Activated CD8-positive, alpha-beta T cell treated with anti-CD3 and anti-CD28 coated beads, Interleukin-2, amount 10 ng/mL, durations not matched to agents 7 days and 5 days (primary cell): ENCODE measurements around the gene ZIC5. TPM values are rescaled to one million over a fixed set of nuclear protein-coding genes. Genes with fewer than 3 reads are reported as not detected.

Experiments
- ATAC-seq: fragments of 150-1000 bp; cut with Tn5 transposase; one replicate; pipeline ENCODE4 v1.10.0; 2021; ENCODE audit warnings: moderate library complexity
- CTCF ChIA-PET: fragments of 350-600 bp; sonication (Branson Sonifier 250); formaldehyde crosslinking; loops from one replicate; lab custom pipeline; 2021; ENCODE audit warnings: antibody characterized with exemption; lab: Charles Lee
- POLR2A ChIA-PET: fragments of 350-600 bp; sonication (Branson Sonifier 250); formaldehyde crosslinking; loops from one replicate; lab custom pipeline; 2021; ENCODE audit warnings: antibody characterized with exemption; lab: Charles Lee
- DNase-seq: peaks from one replicate; pipeline ENCODE4 v3.0.0-alpha.2; 2020
- H3K27ac Mint-ChIP-seq: one replicate; pipeline ENCODE4 v1.8.0; 2021; ENCODE audit warnings: mild to moderate bottlenecking, mixed read lengths
- H3K27me3 Mint-ChIP-seq: one replicate; pipeline ENCODE4 v1.8.0; 2021; ENCODE audit warnings: low read depth, mixed read lengths
- H3K36me3 Mint-ChIP-seq: one replicate; pipeline ENCODE4 v1.8.0; 2021; ENCODE audit warnings: low read depth, mixed read lengths
- H3K4me1 Mint-ChIP-seq: one replicate; pipeline ENCODE4 v1.8.0; 2021; ENCODE audit warnings: low read depth, mixed read lengths
- H3K4me3 Mint-ChIP-seq: one replicate; pipeline ENCODE4 v1.8.0; 2021; ENCODE audit warnings: mild to moderate bottlenecking, mixed read lengths
- H3K9me3 Mint-ChIP-seq: one replicate; pipeline ENCODE4 v1.8.0; 2022; ENCODE audit warnings: mixed read lengths; ENCODE audit not compliant: insufficient read depth
- total RNA-seq, 2 experiments: library from RNA; stranded (reverse); gene quantifications; one replicate each; pipeline ENCODE4 v1.2.3, GENCODE V29; 2021

The ZIC5 gene
- total RNA-seq, 2 experiments from 2014 or later = not detected

DNA sequence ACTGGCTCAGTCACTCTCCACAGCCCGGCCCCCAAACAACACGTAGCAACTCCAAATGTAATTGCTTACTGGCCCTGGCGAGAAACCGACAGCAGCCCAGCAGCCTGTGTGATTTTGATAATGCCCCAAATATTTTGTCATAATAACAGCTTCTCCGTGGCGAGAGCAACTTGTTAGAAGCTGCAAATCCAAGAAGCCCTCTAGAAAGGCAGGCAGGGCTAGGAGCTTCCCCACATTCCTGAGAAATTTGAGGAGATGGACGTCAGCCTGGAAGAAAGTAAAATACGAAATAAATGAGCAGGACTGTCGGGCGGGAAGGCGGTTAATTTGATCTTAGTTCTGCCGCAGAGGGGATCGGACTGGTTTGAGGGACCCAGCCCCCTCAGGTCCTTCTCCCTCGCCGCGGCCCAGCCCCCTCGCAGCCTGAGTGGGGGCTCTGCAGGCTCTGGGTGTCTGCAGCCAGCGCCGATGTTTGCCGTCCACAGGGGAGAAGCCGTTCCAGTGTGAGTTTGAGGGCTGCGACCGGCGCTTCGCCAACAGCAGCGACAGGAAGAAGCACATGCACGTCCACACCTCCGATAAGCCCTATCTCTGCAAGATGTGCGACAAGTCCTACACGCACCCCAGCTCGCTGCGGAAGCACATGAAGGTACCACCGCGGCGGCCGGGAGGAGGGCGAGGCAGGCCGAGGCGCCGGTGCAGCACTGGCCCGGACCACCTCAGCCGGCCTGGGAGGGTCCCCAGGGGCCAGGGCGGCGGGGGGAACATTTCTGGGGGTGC, 13.1 kb upstream of the ZIC5 start:
- DNase-seq (no peak), ATAC-seq (no peak)
- Mint-ChIP-seq H3K4me3 (peak overlapping the region; percentile 50), H3K9me3 (no peaks in the 10 kb centered on the region), H3K36me3 (peaks cover 13% of the 10 kb centered on the region), H3K27ac (peak overlapping the region; percentile 60), H3K27me3 (peaks cover 62% of the 10 kb centered on the region), H3K4me1 (peaks cover 18% of the 10 kb centered on the region)
- CTCF ChIA-PET = no interaction called here
- POLR2A ChIA-PET = no interaction called here

- Mint-ChIP-seq H3K27ac (peak overlapping the region; percentile 70), H3K4me1 (peaks cover 17% of the 10 kb centered on the region), H3K9me3 (no peaks in the 10 kb centered on the region), H3K4me3 (peak overlapping the region; percentile 50), H3K27me3 (peaks cover 59% of the 10 kb centered on the region), H3K36me3 (peaks cover 13% of the 10 kb centered on the region)
- no peak for ATAC-seq
- ChIA-PET POLR2A (interaction anchor here (0.9 kb wide), 1 partner anchor 13 kb away, joined by 3 read pairs; no protein-coding TSS in a partner anchor), CTCF (interaction anchor here (1.0 kb wide), 1 partner anchor 531 kb away, joined by 3 read pairs; no protein-coding TSS in a partner anchor)
- no peak for DNase-seq
Measured at GRCh38 chr13:99983499-99984401, 12.2 kb upstream of the ZIC5 start.

DNA sequence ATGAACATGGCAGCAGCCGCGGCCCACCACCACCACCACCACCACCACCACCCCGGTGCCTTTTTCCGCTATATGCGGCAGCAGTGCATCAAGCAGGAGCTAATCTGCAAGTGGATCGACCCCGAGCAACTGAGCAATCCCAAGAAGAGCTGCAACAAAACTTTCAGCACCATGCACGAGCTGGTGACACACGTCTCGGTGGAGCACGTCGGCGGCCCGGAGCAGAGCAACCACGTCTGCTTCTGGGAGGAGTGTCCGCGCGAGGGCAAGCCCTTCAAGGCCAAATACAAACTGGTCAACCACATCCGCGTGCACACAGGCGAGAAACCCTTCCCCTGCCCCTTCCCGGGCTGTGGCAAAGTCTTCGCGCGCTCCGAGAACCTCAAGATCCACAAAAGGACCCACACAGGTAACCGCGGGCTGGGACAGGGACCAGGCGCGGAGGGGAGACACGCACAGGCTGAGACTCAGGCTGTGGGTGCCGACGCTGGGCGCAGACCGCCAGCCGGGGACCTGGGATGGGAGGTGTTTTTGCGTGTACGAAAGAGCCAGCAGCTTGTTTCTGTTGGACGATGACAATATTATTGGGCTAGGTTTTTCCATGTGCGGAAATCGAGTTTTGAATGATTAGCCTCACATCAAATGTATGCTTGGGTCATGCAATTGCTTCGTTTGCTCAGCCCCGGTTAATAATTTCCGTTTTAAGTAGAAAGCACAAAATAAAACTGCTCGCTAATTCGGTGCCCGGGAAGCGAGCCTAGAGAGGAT, 11.3 kb upstream of the ZIC5 start:
- H3K27ac Mint-ChIP-seq = peak overlapping the region; percentile 70
- H3K27me3 Mint-ChIP-seq = peaks cover 62% of the 10 kb centered on the region
- peak overlapping the region; percentile 50 for H3K4me3 Mint-ChIP-seq
- POLR2A ChIA-PET = interaction anchor here (0.9 kb wide), 1 partner anchor 12 kb away, joined by 3 read pairs; no protein-coding TSS in a partner anchor
- H3K36me3 Mint-ChIP-seq = peaks cover 13% of the 10 kb centered on the region
- H3K4me1 Mint-ChIP-seq = peaks cover 25% of the 10 kb centered on the region
- ATAC-seq (no peak), DNase-seq (no peak)
- no peaks in the 10 kb centered on the region for H3K9me3 Mint-ChIP-seq
- CTCF ChIA-PET = interaction anchor here (1.0 kb wide), 1 partner anchor 532 kb away, joined by 3 read pairs; no protein-coding TSS in a partner anchor

DNA sequence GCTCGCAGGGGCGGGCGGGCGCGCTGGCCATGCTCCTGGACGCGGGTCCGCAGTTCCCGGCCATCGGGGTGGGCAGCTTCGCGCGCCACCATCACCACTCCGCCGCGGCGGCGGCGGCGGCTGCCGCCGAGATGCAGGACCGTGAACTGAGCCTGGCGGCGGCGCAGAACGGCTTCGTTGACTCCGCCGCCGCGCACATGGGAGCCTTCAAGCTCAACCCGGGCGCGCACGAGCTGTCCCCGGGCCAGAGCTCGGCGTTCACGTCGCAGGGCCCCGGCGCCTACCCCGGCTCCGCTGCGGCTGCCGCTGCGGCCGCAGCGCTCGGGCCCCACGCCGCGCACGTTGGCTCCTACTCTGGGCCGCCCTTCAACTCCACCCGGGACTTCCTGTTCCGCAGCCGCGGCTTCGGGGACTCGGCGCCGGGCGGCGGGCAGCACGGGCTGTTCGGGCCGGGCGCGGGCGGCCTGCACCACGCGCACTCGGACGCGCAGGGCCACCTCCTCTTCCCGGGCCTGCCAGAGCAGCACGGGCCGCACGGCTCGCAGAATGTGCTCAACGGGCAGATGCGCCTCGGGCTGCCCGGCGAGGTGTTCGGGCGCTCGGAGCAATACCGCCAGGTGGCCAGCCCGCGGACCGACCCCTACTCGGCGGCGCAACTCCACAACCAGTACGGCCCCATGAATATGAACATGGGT, 10.6 kb upstream of the ZIC5 start:
- no peaks in the 10 kb centered on the region for H3K9me3 Mint-ChIP-seq
- peaks cover 62% of the 10 kb centered on the region for H3K27me3 Mint-ChIP-seq
- ChIA-PET POLR2A (no interaction called here), CTCF (no interaction called here)
- peak overlapping the region; percentile 39 for H3K27ac Mint-ChIP-seq
- peaks cover 25% of the 10 kb centered on the region for H3K4me1 Mint-ChIP-seq
- H3K4me3 Mint-ChIP-seq = peak overlapping the region; percentile 42
- ATAC-seq (no peak), DNase-seq (no peak)
- peaks cover 13% of the 10 kb centered on the region for H3K36me3 Mint-ChIP-seq

DNA sequence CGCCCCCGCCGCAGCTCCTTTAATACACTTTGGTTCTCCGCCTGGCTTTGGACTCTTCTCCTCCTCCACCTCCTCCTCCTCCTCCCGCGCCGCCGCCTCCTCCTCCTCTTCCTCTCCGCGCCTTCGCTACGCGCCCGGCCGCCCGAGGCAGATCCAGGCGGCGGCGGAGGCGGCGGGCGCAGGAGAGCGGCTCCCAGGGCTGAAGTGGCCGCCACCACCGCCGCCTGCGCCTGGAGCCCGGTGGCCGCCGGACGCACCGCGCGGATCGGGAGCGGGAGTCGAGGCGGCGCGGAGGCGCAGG, 10.1 kb upstream of the ZIC5 start, which contains the start of gene ZIC2:
TSS of gene ZIC2 (plus strand) at position 50 of the 301 bp plus-strand sequence. CDS start 281 bp downstream, outside the sequence.
- H3K27me3 Mint-ChIP-seq = peaks cover 62% of the 10 kb centered on the region
- POLR2A ChIA-PET = no interaction called here

DNA sequence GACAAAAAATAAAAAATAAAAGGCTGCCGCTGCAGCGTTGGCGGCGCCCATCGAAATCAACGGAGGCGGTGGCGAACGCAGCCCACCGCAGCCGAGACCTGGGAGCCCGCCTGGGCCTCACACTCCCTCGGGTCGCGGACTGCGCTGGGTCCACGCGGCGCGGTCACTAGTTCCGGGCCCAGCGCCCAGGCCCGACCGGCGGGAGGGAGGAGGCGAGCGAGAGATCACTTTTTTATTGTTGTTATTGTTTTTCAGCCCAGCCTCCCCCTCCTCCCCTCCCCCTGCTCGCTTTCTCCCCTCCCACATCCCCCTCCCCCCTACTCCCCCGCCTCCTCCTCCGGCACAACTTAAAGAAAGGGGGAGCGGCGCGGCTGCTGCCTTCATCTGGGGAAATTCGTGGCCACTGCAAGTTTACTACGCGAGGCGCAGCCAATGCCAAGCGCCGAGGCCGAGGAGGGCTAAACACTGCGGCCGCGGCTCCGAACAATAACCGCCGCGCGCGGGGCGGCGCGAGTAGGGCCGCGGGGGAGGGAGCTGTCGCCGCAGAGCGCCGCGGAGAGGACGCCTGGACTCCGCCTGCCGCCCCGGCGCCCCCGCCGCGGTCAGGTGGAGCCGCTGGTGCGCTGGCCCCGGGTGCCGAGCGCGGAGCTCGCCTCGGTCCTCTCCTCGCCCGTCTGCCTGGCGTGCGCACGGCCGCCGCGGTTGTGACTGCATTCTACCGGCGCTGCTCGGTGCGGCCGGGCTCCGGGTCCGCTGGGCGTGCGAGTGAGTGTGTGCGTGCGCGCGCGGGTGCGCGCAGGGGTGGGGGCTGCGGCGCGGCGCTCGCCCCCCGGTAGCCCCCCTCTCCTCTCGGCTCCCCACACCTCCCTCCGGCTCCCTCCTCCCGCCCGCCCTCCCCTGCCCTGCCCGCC, 9.5 kb upstream of the ZIC5 start:
- POLR2A ChIA-PET = no interaction called here
- DNase-seq = no peak

More for the DNA sequence above, 10.1 kb upstream of the ZIC5 start, which contains the start of gene ZIC2:
- CTCF ChIA-PET = no interaction called here
- Mint-ChIP-seq H3K27ac (peak within 1 kb of the TSS; percentile 39), H3K36me3 (peaks cover 13% of the 10 kb centered on the region), H3K9me3 (no peaks in the 10 kb centered on the region), H3K4me1 (peaks cover 25% of the 10 kb centered on the region), H3K4me3 (peak within 1 kb of the TSS; percentile 42)
- ATAC-seq (peak; percentile 5), DNase-seq (no peak)

DNA sequence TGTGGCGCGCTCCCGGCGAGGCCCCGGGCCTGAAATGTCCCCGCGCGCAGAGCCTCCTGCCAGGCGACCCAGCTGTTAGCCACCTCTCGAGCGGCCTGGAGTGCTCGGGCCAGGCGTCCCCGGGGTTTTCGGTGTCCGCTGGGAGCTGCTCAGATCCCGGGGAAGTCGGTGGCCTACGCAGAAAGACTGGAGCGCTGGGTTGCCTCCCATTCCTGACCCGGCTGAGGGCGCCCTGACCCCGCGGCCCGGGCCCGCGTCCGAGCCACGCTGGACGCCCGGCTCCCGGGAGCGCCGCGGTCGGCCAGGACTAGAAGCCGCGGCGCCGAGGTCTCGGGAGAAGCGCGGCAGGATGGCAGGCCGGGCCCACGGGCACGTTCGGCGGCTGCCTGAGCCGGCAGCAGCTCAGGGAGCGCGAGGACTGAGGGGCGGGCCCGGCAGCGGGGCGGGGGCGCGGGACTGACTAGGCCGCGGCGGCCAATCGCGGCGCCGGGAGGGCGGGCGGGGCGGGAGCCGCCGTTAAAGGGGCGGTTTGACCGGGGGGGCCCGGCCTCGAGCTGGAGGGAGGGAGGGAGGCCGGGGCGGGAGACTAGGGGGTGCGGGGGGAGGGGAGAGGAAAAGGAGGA, 8.7 kb upstream of the ZIC5 start:
- POLR2A ChIA-PET = no interaction called here
- peak; percentile 51 for DNase-seq
- H3K36me3 Mint-ChIP-seq = peaks cover 8% of the 10 kb centered on the region

More for the DNA sequence above, 9.5 kb upstream of the ZIC5 start:
- Mint-ChIP-seq H3K9me3 (no peaks in the 10 kb centered on the region), H3K36me3 (peaks cover 11% of the 10 kb centered on the region), H3K27ac (no peak overlapping the region), H3K4me3 (peak overlapping the region; percentile 42), H3K4me1 (peaks cover 25% of the 10 kb centered on the region), H3K27me3 (peaks cover 64% of the 10 kb centered on the region)
- ATAC-seq = peak; percentile 25
- CTCF ChIA-PET = no interaction called here

DNA sequence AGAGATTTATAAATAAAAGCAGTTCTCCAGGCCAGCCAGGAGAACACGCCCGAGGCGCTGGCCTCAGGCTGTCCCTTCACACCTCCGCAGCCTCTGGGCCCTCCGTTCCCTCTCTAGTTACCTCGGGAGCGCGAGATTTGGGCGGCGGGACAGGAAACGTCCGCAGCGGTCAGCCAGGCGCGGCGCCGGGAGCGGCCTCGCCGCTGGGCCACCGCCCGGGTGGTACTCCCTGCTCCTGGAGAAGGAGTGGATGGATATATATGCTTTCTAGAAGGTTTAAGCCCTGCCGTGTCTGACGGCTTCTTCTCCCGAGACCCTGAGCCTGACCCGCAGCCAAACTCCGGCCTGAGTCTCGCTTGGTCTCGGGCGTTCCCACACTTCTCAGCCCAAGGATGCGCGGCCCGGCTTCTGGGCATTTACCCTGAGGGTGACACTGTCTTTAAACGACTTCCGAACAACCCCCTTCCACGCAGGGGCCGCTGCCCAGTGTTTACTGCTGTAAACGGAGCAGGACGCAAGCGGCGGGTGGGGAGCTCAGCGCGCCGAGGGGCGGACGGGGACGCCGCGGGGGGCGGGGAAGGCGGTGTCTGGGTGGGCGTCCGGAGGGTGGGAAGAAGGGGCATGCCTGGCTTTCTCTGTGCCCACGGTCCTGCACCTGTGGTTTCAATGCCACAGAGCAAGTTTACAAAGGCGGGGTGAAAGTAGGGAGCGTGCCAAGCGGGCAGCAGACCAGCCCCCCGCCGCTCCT, 8.1 kb upstream of the ZIC5 start:
- H3K27ac Mint-ChIP-seq = no peak overlapping the region
- H3K9me3 Mint-ChIP-seq = no peaks in the 10 kb centered on the region
- no peak overlapping the region for H3K4me3 Mint-ChIP-seq
- peaks cover 70% of the 10 kb centered on the region for H3K27me3 Mint-ChIP-seq
- no peak for ATAC-seq
- ChIA-PET CTCF (no interaction called here), POLR2A (no interaction called here)
- DNase-seq = peak; percentile 19
- peaks cover 8% of the 10 kb centered on the region for H3K36me3 Mint-ChIP-seq
- H3K4me1 Mint-ChIP-seq = peaks cover 24% of the 10 kb centered on the region

More for the DNA sequence above, 8.7 kb upstream of the ZIC5 start:
- no peaks in the 10 kb centered on the region for H3K9me3 Mint-ChIP-seq
- CTCF ChIA-PET = no interaction called here
- ATAC-seq = peak; percentile 71
- H3K4me1 Mint-ChIP-seq = peaks cover 24% of the 10 kb centered on the region
- peaks cover 68% of the 10 kb centered on the region for H3K27me3 Mint-ChIP-seq
- H3K27ac Mint-ChIP-seq = no peak overlapping the region
- peak overlapping the region; percentile 12 for H3K4me3 Mint-ChIP-seq

DNA sequence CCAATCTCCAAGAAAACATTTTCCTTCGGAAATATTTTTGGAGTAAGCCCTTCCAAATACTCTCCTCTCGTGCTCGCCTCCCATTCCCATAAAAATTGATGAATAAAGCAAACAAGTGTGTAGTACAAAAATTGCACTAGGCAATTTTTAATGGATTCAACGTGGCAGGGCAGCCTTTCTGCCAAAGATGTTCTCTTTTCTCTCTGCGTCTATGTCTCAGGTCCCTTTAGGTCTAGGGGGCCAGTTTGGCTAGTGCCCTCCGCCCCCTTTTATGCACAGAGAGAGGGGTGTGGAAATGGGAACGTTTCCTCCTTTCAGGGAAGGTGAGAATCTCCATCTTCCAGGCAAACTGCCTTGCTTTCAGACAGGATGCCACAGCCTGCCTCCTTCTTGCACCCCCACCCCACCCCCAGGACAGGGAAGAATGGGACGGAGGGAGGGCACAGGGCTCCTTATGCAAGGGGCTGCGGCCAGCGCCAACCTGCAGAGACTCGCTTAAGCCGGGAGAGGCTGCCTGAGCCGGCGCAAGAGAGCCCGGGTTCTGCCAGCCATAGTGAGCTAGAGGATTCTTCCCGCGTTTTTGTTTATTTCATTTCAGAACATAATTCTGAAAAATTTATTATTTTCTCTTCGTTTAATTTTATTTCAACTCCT, 7.4 kb upstream of the ZIC5 start:
- DNase-seq = no peak
- peaks cover 7% of the 10 kb centered on the region for H3K36me3 Mint-ChIP-seq
- H3K27me3 Mint-ChIP-seq = peaks cover 71% of the 10 kb centered on the region
- ChIA-PET CTCF (no interaction called here), POLR2A (no interaction called here)
- H3K27ac Mint-ChIP-seq = no peak overlapping the region
- no peak overlapping the region for H3K4me3 Mint-ChIP-seq
- H3K9me3 Mint-ChIP-seq = no peaks in the 10 kb centered on the region
- peaks cover 21% of the 10 kb centered on the region for H3K4me1 Mint-ChIP-seq
- ATAC-seq = no peak
